WTC11 (cell line): Measurements from ENCODE around the gene DLG1.

ENCODE experiments used
- CTCF ChIP-seq: fragments of 200-600 bp; IDR thresholded peaks from 2 replicates; pipeline ENCODE4 v1.8.0; 2022; ENCODE audit warnings: antibody characterized with exemption
- HMGXB4 ChIP-seq: sonication (generic); formaldehyde crosslinking; IDR thresholded peaks from 2 replicates; pipeline ENCODE4 v1.8.1; 2023; ENCODE audit warnings: mild to moderate bottlenecking, moderate library complexity, missing genetic modification reagents
- PRRX2 ChIP-seq: fragments of 250-450 bp; sonication (Bioruptor Pico); IDR thresholded peaks from 2 replicates; pipeline ENCODE4 v1.8.0; 2021; ENCODE audit warnings: mild to moderate bottlenecking

- TF ChIP-seq HMGXB4 (CRISPR knock-in tag) = no peak
- TF ChIP-seq PRRX2 (CRISPR knock-in tag) = no peak
- TF ChIP-seq CTCF = no peak
These were observed 130.3 kb downstream of the DLG1 start for GRCh38 chr3:197168063-197168462.
